Mesenchymal stem cell (in vitro differentiated cells and primary cell): ENCODE data around the gene FLT3.
A peak's percentile ranks its signal among the peaks of the same experiment; 100 is the strongest.

Source experiments
- DNase-seq: peaks from one replicate; pipeline ENCODE4 v3.0.0-alpha.2; 2013
- H2AFZ ChIP-seq: one replicate; pipeline ENCODE4 v1.6.1; 2013; ENCODE audit warnings: low read depth, mild to moderate bottlenecking, control low read depth, inconsistent platforms, low read length, moderate library complexity
- H2AK5ac ChIP-seq: 2 replicates; pipeline ENCODE4 v1.6.1; 2013; ENCODE audit warnings: low read length, moderate library complexity, mild to moderate bottlenecking, inconsistent platforms; ENCODE audit not compliant: severe bottlenecking
- H2BK120ac ChIP-seq: one replicate; pipeline ENCODE4 v1.6.1; 2013; ENCODE audit warnings: low read depth, mild to moderate bottlenecking, inconsistent platforms, low read length, moderate library complexity
- H2BK12ac ChIP-seq, 2 experiments: one replicate each; pipeline ENCODE4 v1.6.1; 2013; ENCODE audit warnings: inconsistent platforms in 2 of 2, low read length in 2 of 2, mild to moderate bottlenecking in 2 of 2, moderate library complexity in 2 of 2, control low read depth in 1 of 2
- H2BK15ac ChIP-seq: one replicate; pipeline ENCODE4 v1.6.1; 2013; ENCODE audit warnings: mild to moderate bottlenecking, low read depth, inconsistent platforms; ENCODE audit not compliant: poor library complexity, severe bottlenecking
- H2BK5ac ChIP-seq: 2 replicates; pipeline ENCODE4 v1.6.1; 2013; ENCODE audit warnings: low read depth, mild to moderate bottlenecking, low read length, control low read depth, inconsistent platforms; ENCODE audit not compliant: poor library complexity, severe bottlenecking
- H3K14ac ChIP-seq, 2 experiments: one replicate each; pipeline ENCODE4 v1.6.1; 2013; ENCODE audit warnings: inconsistent platforms in 2 of 2, low read length in 2 of 2, control low read depth in 1 of 2, mild to moderate bottlenecking in 1 of 2, moderate library complexity in 1 of 2
- H3K18ac ChIP-seq, 2 experiments: one replicate each; pipeline ENCODE4 v1.6.1; 2013; ENCODE audit warnings: inconsistent platforms in 2 of 2, low read length in 2 of 2, control low read depth in 1 of 2, low read depth in 1 of 2, mild to moderate bottlenecking in 1 of 2
- H3K23ac ChIP-seq, 2 experiments: one replicate each; pipeline ENCODE4 v1.6.1; 2013; ENCODE audit warnings: inconsistent platforms in 2 of 2, low read length in 2 of 2, mild to moderate bottlenecking in 2 of 2, moderate library complexity in 2 of 2, control low read depth in 1 of 2
- H3K27ac ChIP-seq: 2 replicates; pipeline ENCODE4 v1.5.1; 2013; ENCODE audit warnings: mild to moderate bottlenecking, moderate library complexity, low read length, control low read depth, inconsistent platforms; ENCODE audit not compliant: poor library complexity, severe bottlenecking
- H3K27me3 ChIP-seq, 2 experiments: 2 replicates each; pipeline versions ENCODE4 v1.6.1 to v1.7.0; 2013; ENCODE audit warnings: low read length in 2 of 2, mild to moderate bottlenecking in 2 of 2, moderate library complexity in 2 of 2, control low read depth in 1 of 2, inconsistent platforms in 1 of 2; ENCODE audit not compliant: control insufficient read depth in 1 of 2, insufficient read depth in 1 of 2
- H3K36me3 ChIP-seq, 2 experiments: 2 replicates each; pipeline versions ENCODE4 v1.6.1 to v1.7.0; 2013; ENCODE audit warnings: low read length in 2 of 2, control low read depth in 1 of 2, inconsistent platforms in 1 of 2, low read depth in 1 of 2, mild to moderate bottlenecking in 1 of 2; ENCODE audit not compliant: insufficient read depth in 2 of 2, control insufficient read depth in 1 of 2
- H3K4ac ChIP-seq, 2 experiments: one replicate each; pipeline ENCODE4 v1.6.1; 2013; ENCODE audit warnings: inconsistent platforms in 2 of 2, low read length in 2 of 2, mild to moderate bottlenecking in 2 of 2, moderate library complexity in 2 of 2, control low read depth in 1 of 2, low read depth in 1 of 2
- H3K4me1 ChIP-seq: 2 replicates; pipeline ENCODE4 v1.6.1; 2013; ENCODE audit warnings: low read depth, low read length, control low read depth; ENCODE audit not compliant: control insufficient read depth, insufficient read depth
- H3K4me2 ChIP-seq: 2 replicates; pipeline ENCODE4 v1.6.1; 2013; ENCODE audit warnings: low read length, mild to moderate bottlenecking, inconsistent platforms; ENCODE audit not compliant: poor library complexity, severe bottlenecking
- H3K4me3 ChIP-seq, 2 experiments: 2 replicates each; pipeline versions ENCODE4 v1.5.1 to v1.7.0; 2013; ENCODE audit warnings: low read length in 2 of 2, mild to moderate bottlenecking in 2 of 2, control low read depth in 1 of 2, low read depth in 1 of 2; ENCODE audit not compliant: insufficient read depth in 1 of 2
- H3K79me1 ChIP-seq: replicated peaks from 2 replicates; pipeline ENCODE4 v1.6.1; 2013; ENCODE audit warnings: mild to moderate bottlenecking, control low read depth, low read length, inconsistent platforms; ENCODE audit not compliant: poor library complexity, severe bottlenecking
- H3K9ac ChIP-seq: 2 replicates; pipeline ENCODE4 v1.7.0; 2013; ENCODE audit warnings: mild to moderate bottlenecking, low read length, moderate library complexity
- H3K9me3 ChIP-seq: 2 replicates; pipeline ENCODE4 v1.7.0; 2013; ENCODE audit warnings: mild to moderate bottlenecking, low read length; ENCODE audit not compliant: control insufficient read depth
- H4K8ac ChIP-seq: one replicate; pipeline ENCODE4 v1.6.1; 2013; ENCODE audit warnings: inconsistent platforms, mild to moderate bottlenecking, low read length, moderate library complexity
- H4K91ac ChIP-seq: one replicate; pipeline ENCODE4 v1.6.1; 2013; ENCODE audit warnings: mild to moderate bottlenecking, low read length, inconsistent platforms
- WGBS: methylation state at CpG from one replicate; pipeline ENCODE4 v1.1.7; 2013; ENCODE audit warnings: mixed read lengths; 5-methylcytosine and 5-hydroxymethylcytosine counted together

FLT3 gene

GRCh38 chr13:28077231-28077630, 23.1 kb downstream of the FLT3 start:
- Histone ChIP-seq H2BK120ac (no peak overlapping the region), H3K18ac (no peak overlapping the region), H3K27me3 (peaks cover 0 to 5% of the 10 kb centered on the region in 2 experiments), H3K23ac (no peak overlapping the region), H3K14ac (no peak overlapping the region), H2AFZ (no peak overlapping the region), H3K4me2 (no peak overlapping the region), H2BK5ac (no peak overlapping the region), H4K8ac (no peak overlapping the region), H2AK5ac (no peak overlapping the region), H4K91ac (no peak overlapping the region), H3K27ac (no peak overlapping the region), H2BK12ac (no peak overlapping the region), H2BK15ac (no peak overlapping the region), H3K79me1 (no peaks in the 10 kb centered on the region), H3K36me3 (no peaks in the 10 kb centered on the region), H3K4ac (no peak overlapping the region), H3K4me1 (no peaks in the 10 kb centered on the region), H3K9ac (no peak overlapping the region), H3K4me3 (no peak overlapping the region), H3K9me3 (no peaks in the 10 kb centered on the region)
- 91% methylated on average over 6 of the region's 6 CpGs for WGBS
- no peak for DNase-seq

GRCh38 chr13:28071424-28071823, 29.0 kb downstream of the FLT3 start:
- Histone ChIP-seq H3K36me3 (no peaks in the 10 kb centered on the region), H3K4me2 (no peak overlapping the region), H3K9ac (no peak overlapping the region), H2AFZ (no peak overlapping the region), H2BK12ac (no peak overlapping the region), H3K9me3 (no peaks in the 10 kb centered on the region), H4K8ac (no peak overlapping the region), H4K91ac (no peak overlapping the region), H2BK15ac (no peak overlapping the region), H3K27me3 (peaks cover 0 to 5% of the 10 kb centered on the region in 2 experiments), H3K4me3 (no peak overlapping the region), H2AK5ac (no peak overlapping the region), H3K4me1 (no peaks in the 10 kb centered on the region), H3K79me1 (no peaks in the 10 kb centered on the region), H3K4ac (no peak overlapping the region), H2BK5ac (no peak overlapping the region), H2BK120ac (no peak overlapping the region), H3K18ac (no peak overlapping the region), H3K23ac (no peak overlapping the region), H3K27ac (no peak overlapping the region), H3K14ac (no peak overlapping the region)
- DNase-seq: no peak
- WGBS: 97% methylated on average over 3 of the region's 4 CpGs

GRCh38 chr13:28067491-28067890, 32.9 kb downstream of the FLT3 start:
- Histone ChIP-seq H3K14ac (no peak overlapping the region), H2BK120ac (no peak overlapping the region), H4K8ac (no peak overlapping the region), H3K9ac (no peak overlapping the region), H3K4me3 (no peak overlapping the region), H3K4me2 (no peak overlapping the region), H2BK15ac (no peak overlapping the region), H3K36me3 (no peaks in the 10 kb centered on the region), H2AK5ac (no peak overlapping the region), H3K18ac (no peak overlapping the region), H4K91ac (no peak overlapping the region), H3K4me1 (no peaks in the 10 kb centered on the region), H2BK5ac (no peak overlapping the region), H3K23ac (no peak overlapping the region), H3K9me3 (no peaks in the 10 kb centered on the region), H3K79me1 (no peaks in the 10 kb centered on the region), H2AFZ (no peak overlapping the region), H3K27ac (no peak overlapping the region), H2BK12ac (no peak overlapping the region), H3K4ac (no peak overlapping the region), H3K27me3 (peaks cover 0 to 3% of the 10 kb centered on the region in 2 experiments)
- DNase-seq: no peak
- WGBS: 95% methylated on average over 3 of the region's 3 CpGs

GRCh38 chr13:28058866-28059613, 41.3 kb downstream of the FLT3 start:
- Histone ChIP-seq H3K14ac (no peak overlapping the region), H3K4me2 (no peak overlapping the region), H3K4ac (no peak overlapping the region), H2AFZ (no peak overlapping the region), H2BK5ac (no peak overlapping the region), H3K4me3 (no peak overlapping the region), H2BK12ac (no peak overlapping the region), H4K8ac (no peak overlapping the region), H3K79me1 (no peaks in the 10 kb centered on the region), H4K91ac (no peak overlapping the region), H3K4me1 (no peaks in the 10 kb centered on the region), H3K9me3 (no peaks in the 10 kb centered on the region), H3K23ac (no peak overlapping the region), H3K36me3 (no peaks in the 10 kb centered on the region), H3K27ac (no peak overlapping the region), H2BK120ac (no peak overlapping the region), H3K18ac (no peak overlapping the region), H3K9ac (no peak overlapping the region), H3K27me3 (peaks cover 0 to 22% of the 10 kb centered on the region in 2 experiments), H2BK15ac (no peak overlapping the region), H2AK5ac (no peak overlapping the region)
- WGBS: 83% methylated on average over 13 of the region's 13 CpGs
- DNase-seq: peak; percentile 23
